ENCODE data around the gene NOSIP.

DNA sequence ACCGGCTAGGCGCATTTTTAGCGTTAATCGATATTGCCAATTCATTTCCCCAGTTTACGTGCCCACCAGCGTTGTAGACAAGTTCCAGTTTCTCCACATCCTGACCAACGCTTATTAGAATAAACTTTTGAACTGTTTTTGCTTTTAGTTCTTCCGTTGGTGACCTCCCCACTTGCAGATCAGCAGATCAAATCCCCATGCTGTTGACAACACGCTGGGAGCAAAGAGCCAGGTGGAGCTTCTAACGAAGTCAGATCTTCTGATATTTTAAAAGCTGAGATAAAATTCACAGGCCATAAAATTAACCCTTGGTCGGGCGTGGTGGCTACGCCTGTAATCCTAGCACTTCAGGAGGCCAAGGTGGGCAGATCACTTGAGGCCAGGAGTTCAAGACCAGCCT is 31.3 kb downstream of the NOSIP start:
- TF ChIP-seq, protein P1, sequence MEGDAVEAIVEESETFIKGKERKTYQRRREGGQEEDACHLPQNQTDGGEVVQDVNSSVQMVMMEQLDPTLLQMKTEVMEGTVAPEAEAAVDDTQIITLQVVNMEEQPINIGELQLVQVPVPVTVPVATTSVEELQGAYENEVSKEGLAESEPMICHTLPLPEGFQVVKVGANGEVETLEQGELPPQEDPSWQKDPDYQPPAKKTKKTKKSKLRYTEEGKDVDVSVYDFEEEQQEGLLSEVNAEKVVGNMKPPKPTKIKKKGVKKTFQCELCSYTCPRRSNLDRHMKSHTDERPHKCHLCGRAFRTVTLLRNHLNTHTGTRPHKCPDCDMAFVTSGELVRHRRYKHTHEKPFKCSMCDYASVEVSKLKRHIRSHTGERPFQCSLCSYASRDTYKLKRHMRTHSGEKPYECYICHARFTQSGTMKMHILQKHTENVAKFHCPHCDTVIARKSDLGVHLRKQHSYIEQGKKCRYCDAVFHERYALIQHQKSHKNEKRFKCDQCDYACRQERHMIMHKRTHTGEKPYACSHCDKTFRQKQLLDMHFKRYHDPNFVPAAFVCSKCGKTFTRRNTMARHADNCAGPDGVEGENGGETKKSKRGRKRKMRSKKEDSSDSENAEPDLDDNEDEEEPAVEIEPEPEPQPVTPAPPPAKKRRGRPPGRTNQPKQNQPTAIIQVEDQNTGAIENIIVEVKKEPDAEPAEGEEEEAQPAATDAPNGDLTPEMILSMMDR (IDR thresholded peaks at IDR 0.05 in 4 of 5, conservative IDR thresholded peaks at IDR 0.05 in 1 of 5) = no peak
- no peak for TF ChIP-seq POLR2A (IDR thresholded peaks at IDR 0.05)
